Ovary (tissue), 9 donors: ENCODE results near the gene TENT5A. TPM values are rescaled to one million over a fixed set of nuclear protein-coding genes. Genes with fewer than 3 reads are reported as not detected.

Experiments used
- DNase-seq, 5 donors: peaks; one replicate each; pipeline ENCODE4 v3.0.0-alpha.2; 2019 to 2020
- H3K27ac ChIP-seq, 2 donors: fragments of 200-600 bp; one replicate each; pipeline versions ENCODE4 v1.5.1 to v1.8.0; 2019 to 2022
- H3K27me3 ChIP-seq: fragments of 200-600 bp; one replicate; pipeline ENCODE4 v1.8.0; 2022
- H3K36me3 ChIP-seq: fragments of 200-600 bp; sonication (generic); one replicate; pipeline ENCODE4 v1.5.1; 2019
- H3K4me1 ChIP-seq: one replicate; pipeline ENCODE4 v1.8.1; 2013; ENCODE audit warnings: mild to moderate bottlenecking, moderate library complexity; ENCODE audit not compliant: insufficient read depth
- H3K4me3 ChIP-seq: fragments of 200-600 bp; sonication (generic); one replicate; pipeline ENCODE4 v1.5.1; 2017
- H3K9me3 ChIP-seq, 2 donors: fragments of 200-600 bp in 1 of 2; sonication (generic) in 1 of 2; one replicate each; pipeline versions ENCODE4 v1.5.1 to v1.8.1; 2013 to 2019; ENCODE audit warnings: mild to moderate bottlenecking in 1 of 2, moderate library complexity in 1 of 2
- CTCF ChIP-seq, 3 donors: fragments of 450-650 bp in 2 of 3; fragments of 200-600 bp in 1 of 3; IDR thresholded peaks; one replicate each; pipeline versions ENCODE4 v1.5.1 to v1.8.0; 2016 to 2022; ENCODE audit warnings: antibody characterized with exemption in 3 of 3, mild to moderate bottlenecking in 1 of 3
- EP300 ChIP-seq: sonication (generic); formaldehyde crosslinking; IDR thresholded peaks from one replicate; pipeline ENCODE4 v1.6.1; 2017; ENCODE audit warnings: antibody characterized with exemption
- POLR2A ChIP-seq: fragments of 450-650 bp; IDR thresholded peaks from one replicate; pipeline ENCODE4 v1.6.1; 2017; ENCODE audit warnings: antibody characterized with exemption, mild to moderate bottlenecking, moderate library complexity
- WGBS, 3 donors: extraction: QIAGEN DNeasy Blood & Tissue Kit in 1 of 3; methylation state at CpG; one replicate each; pipeline versions ENCODE4 v1.1.5 to v1.1.7; 2013 to 2017; 5-methylcytosine and 5-hydroxymethylcytosine counted together
- intact Hi-C, 4 donors: fragments of 100-400 bp; cut with DNase I; formaldehyde crosslinking; loops; one replicate each; pipeline versions ENCODE4 v1.11.0 to v1.15.1; 2022 to 2023
- polyA plus RNA-seq, 2 donors: library from polyadenylated mRNA; stranded (reverse); fragments of 200-250 nt in 1 of 2; fragments of 350-450 nt in 1 of 2; fragmentation: Illumina TruSeq in 1 of 2; extraction: RNeasy Lipid Tissue Mini Kit (QIAGEN cat#74804) in 1 of 2; gene quantifications; one replicate each; pipeline ENCODE4 v1.2.3, GENCODE V29; 2013 to 2014
- total RNA-seq, 7 donors: library from RNA; depleted of rRNA in 2 of 7; stranded (reverse); fragments of >200 nt in 2 of 7; fragmentation: NEBNext Ultra II Directional in 3 of 7; extraction: Animal tissue kit (Norgen Biotek cat#: 25700) in 3 of 7; gene quantifications; one replicate each; pipeline versions ENCODE4 v1.1.0 to v1.2.4, GENCODE V29; 2016 to 2023
- donor health status: DM: no; HTN: no; CAD: no; lungs with moderate emphysema.
- donor health status: DM: no; HTN: no; CAD: no.
- donor health status: Bipolar disorder and iron deficiency.
- donor health status: DM: yes; HTN: yes; CAD: no.
- donor health status: DM: no; HTN: no; CAD: no.
- donor health status: DM: yes; HTN: yes; CAD: no.

TENT5A gene
- total and polyA plus RNA-seq, 9 donors = 14.6 to 47.1 (median 29.4) TPM

- Histone ChIP-seq H3K27ac (no peak overlapping the region), H3K4me1 (peaks cover 3% of the 10 kb centered on the region), H3K4me3 (no peak overlapping the region), H3K9me3 (no peaks in the 10 kb centered on the region), H3K27me3 (no peaks in the 10 kb centered on the region), H3K36me3 (no peaks in the 10 kb centered on the region)
- TF ChIP-seq EP300 = no peak
- no peak for TF ChIP-seq POLR2A
- no peak for TF ChIP-seq CTCF (IDR thresholded peaks at IDR 0.05)
- intact Hi-C loops = loop anchor here in 1 of 4 donors (10.0 kb wide), 1 partner anchor 116 kb away; no protein-coding TSS in a partner anchor
- WGBS, 3 donors = 43 to 64% (median 63%) methylated on average over 2 of the region's 2 CpGs
- DNase-seq = no peak
Measured at GRCh38 chr6:81768150-81768942, 15.9 kb upstream of the TENT5A start.

GRCh38 chr6:81767163-81767891 is 14.8 kb upstream of the TENT5A start:
- Histone ChIP-seq H3K27ac (no peak overlapping the region), H3K4me3 (no peak overlapping the region), H3K36me3 (no peaks in the 10 kb centered on the region), H3K9me3 (no peaks in the 10 kb centered on the region), H3K4me1 (peaks cover 3% of the 10 kb centered on the region), H3K27me3 (no peaks in the 10 kb centered on the region)
- no peak for TF ChIP-seq CTCF (IDR thresholded peaks at IDR 0.05)
- no peak for TF ChIP-seq EP300
- DNase-seq = no peak
- intact Hi-C loops = loop anchor here in 1 of 4 donors (10.0 kb wide), 1 partner anchor 117 kb away; no protein-coding TSS in a partner anchor
- WGBS, 3 donors = 69 to 71% (median 69%) methylated on average over 4 of the region's 4 CpGs

DNA sequence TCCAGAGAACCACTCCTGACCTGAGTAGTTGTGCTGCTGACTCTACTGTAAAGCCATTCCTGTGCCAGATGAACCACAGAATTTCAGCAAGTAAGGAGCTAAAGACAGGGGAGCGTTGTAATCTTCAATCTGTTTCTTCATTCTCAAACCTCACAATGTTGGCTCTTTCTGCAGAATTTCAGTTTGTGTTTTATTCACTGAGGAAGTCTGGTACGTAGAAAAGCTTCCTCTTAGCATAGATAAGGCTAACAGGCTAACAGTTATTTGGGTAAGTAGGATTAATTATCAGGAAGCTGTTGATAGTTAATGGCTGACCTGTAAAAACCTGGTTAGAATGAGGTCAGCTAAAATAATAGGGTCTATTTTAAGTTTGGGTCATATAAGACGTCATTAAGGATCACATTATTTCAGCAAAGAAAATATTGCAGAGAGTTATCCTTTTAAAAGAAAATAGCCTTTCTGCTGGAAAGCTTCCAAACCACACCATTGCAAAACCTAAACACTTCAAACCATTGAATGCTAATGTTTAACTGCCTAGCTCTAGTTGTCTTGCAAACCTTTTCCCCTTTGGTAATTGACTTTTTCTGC is 14.1 kb upstream of the TENT5A start:
- no peaks in the 10 kb centered on the region for H3K27me3 ChIP-seq
- peaks cover 3% of the 10 kb centered on the region for H3K4me1 ChIP-seq
- H3K9me3 ChIP-seq = no peaks in the 10 kb centered on the region
- no peaks in the 10 kb centered on the region for H3K36me3 ChIP-seq
- WGBS, 3 donors = 1 to 4% (median 3%) methylated on average over 3 of the region's 3 CpGs
- H3K4me3 ChIP-seq = no peak overlapping the region
- TF ChIP-seq CTCF (IDR thresholded peaks at IDR 0.05) (no peak), POLR2A (no peak), EP300 (no peak)
- no peak for DNase-seq
- H3K27ac ChIP-seq = no peak overlapping the region
- intact Hi-C loops = loop anchor here in 1 of 4 donors (10.0 kb wide), 1 partner anchor 118 kb away; no protein-coding TSS in a partner anchor

- H3K27me3 ChIP-seq = no peaks in the 10 kb centered on the region
- peaks cover 3% of the 10 kb centered on the region for H3K4me1 ChIP-seq
- WGBS, 3 donors = 95 to 99% (median 97%) methylated on average over 2 of the region's 2 CpGs
- intact Hi-C loops = loop anchor here in 1 of 4 donors (10.0 kb wide), 1 partner anchor 120 kb away; no protein-coding TSS in a partner anchor
- H3K27ac ChIP-seq = no peak overlapping the region
- no peaks in the 10 kb centered on the region for H3K9me3 ChIP-seq
- no peak for DNase-seq
- H3K4me3 ChIP-seq = no peak overlapping the region
- TF ChIP-seq CTCF (IDR thresholded peaks at IDR 0.05) (no peak), POLR2A (no peak), EP300 (no peak)
- H3K36me3 ChIP-seq = no peaks in the 10 kb centered on the region
Measured at GRCh38 chr6:81764531-81764930, 12.1 kb upstream of the TENT5A start.
